ENCODE data around the gene OPRD1.

OPRD1 gene

DNA sequence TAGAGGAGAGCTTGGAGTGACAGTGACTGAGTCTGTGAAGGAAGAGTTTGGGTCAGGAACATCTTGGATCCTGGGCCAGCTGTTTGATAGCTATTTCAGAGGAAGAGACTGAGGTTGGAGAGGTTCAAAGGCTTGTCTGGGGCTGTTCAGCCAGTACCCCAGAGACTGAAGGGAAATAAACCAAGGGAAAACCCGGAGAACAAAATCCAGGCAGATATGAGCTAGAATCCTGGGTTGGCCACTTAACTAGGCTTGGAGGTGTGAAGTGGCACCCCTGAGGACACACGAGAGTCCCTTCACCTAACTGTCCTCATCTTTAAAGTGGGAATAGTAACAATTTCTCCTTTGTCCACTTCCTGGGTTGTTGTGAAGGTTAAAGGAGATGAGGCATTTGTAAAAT lies 79.3 kb downstream of the OPRD1 start:
- H3K27me3 ChIP-seq (replicated peaks in 2 of 5; ENCODE audit: control insufficient read depth in 4 of 5, insufficient read depth in 5 of 5, low read length in 4 of 5) = no peaks in the 10 kb centered on the region
- H3K4me1 ChIP-seq (ENCODE audit: control extremely low read depth in 1 of 4, control insufficient read depth in 4 of 4, insufficient read depth in 4 of 4, low read length in 3 of 4) = peaks cover 2 to 27% (median 16%) of the 10 kb centered on the region in 4 experiments
- H3K36me3 ChIP-seq (ENCODE audit: control insufficient read depth in 4 of 4, insufficient read depth in 4 of 4, low read length in 3 of 4) = peaks cover 0 to 34% (median 10%) of the 10 kb centered on the region in 4 experiments
- CTCF ChIA-PET = interaction anchor here (1.0 to 1.9 kb wide), 4 partner anchors 18 to 311 kb away, joined by 4 to 14 read pairs (median 4); no protein-coding TSS in a partner anchor
- POLR2A ChIA-PET = no interaction called here
- no peaks in the 10 kb centered on the region for H3K9me3 ChIP-seq (ENCODE audit: control extremely low read depth in 1 of 5, control insufficient read depth in 4 of 5, insufficient read depth in 2 of 5, low read depth in 1 of 5, low read length in 4 of 5)
- H3K27ac ChIP-seq (ENCODE audit: insufficient read depth in 1 of 2, low read depth in 1 of 2, low read length in 2 of 2, poor library complexity in 1 of 2, severe bottlenecking in 2 of 2) = no peak overlapping the region
- 93% methylated on average over 2 of the region's 2 CpGs for WGBS (ENCODE audit: insufficient coverage)
- DNase-seq = no peak
- no peak overlapping the region for H3K4me3 ChIP-seq (ENCODE audit: control insufficient read depth in 1 of 7, extremely low read depth in 1 of 7, insufficient read depth in 4 of 7, low read depth in 2 of 7, low read length in 6 of 7)

DNA sequence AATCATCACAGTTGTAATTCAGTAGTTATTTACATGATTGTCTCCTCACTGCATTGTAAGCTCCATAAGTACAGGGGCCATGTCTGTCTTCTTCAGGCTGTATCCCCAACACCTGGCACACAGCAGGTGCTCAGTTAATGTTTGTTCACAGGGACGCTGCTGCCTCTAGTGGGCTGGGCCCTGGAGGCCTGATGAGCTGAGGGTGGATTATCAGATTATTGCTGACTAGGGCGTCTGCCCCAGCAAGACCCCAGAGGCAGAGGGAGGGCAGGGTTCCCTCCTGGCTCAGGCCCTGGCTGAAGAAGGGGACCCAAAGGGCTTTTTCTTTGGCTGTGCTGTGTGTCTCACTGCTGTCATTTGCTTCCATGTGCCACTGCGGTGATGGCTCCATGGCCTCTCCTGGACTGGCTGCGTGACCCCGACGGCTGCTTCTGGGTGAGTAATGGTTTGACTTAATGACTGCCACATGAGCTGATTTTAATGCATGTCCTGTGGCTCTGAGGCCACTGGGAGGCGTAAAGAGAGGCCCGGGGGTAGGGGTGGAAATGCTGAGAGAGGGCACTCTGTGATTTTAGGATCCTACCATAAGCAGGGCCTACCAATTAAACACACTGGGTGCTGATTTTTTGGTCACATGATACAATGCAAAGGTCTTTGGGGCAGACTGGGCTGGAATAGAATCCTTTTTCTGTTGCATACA lies 81.6 kb downstream of the OPRD1 start:
- no peaks in the 10 kb centered on the region for H3K9me3 ChIP-seq (ENCODE audit: control extremely low read depth in 1 of 5, control insufficient read depth in 4 of 5, insufficient read depth in 2 of 5, low read depth in 1 of 5, low read length in 4 of 5)
- ChIA-PET POLR2A (interaction anchor here (0.5 to 2.5 kb wide), 2 partner anchors 8 to 9 kb away, joined by 3 to 6 read pairs; no protein-coding TSS in a partner anchor), CTCF (interaction anchor here (0.6 to 2.0 kb wide), 8 partner anchors 9 to 196 kb away, joined by 3 to 7 read pairs (median 3); no protein-coding TSS in a partner anchor)
- 89% methylated on average over 4 of the region's 8 CpGs for WGBS (ENCODE audit: insufficient coverage)
- no peaks in the 10 kb centered on the region for H3K27me3 ChIP-seq (replicated peaks in 2 of 5; ENCODE audit: control insufficient read depth in 4 of 5, insufficient read depth in 5 of 5, low read length in 4 of 5)
- H3K4me1 ChIP-seq (ENCODE audit: control extremely low read depth in 1 of 4, control insufficient read depth in 4 of 4, insufficient read depth in 4 of 4, low read length in 3 of 4) = peaks cover 2 to 16% (median 10%) of the 10 kb centered on the region in 4 experiments
- peak in 2 of 3 donors; percentile 49 to 50 for DNase-seq
- no peak overlapping the region for H3K4me3 ChIP-seq (ENCODE audit: control insufficient read depth in 1 of 7, extremely low read depth in 1 of 7, insufficient read depth in 4 of 7, low read depth in 2 of 7, low read length in 6 of 7)
- no peak overlapping the region for H3K27ac ChIP-seq (ENCODE audit: insufficient read depth in 1 of 2, low read depth in 1 of 2, low read length in 2 of 2, poor library complexity in 1 of 2, severe bottlenecking in 2 of 2)
- peaks cover 0 to 34% (median 10%) of the 10 kb centered on the region in 4 experiments for H3K36me3 ChIP-seq (ENCODE audit: control insufficient read depth in 4 of 4, insufficient read depth in 4 of 4, low read length in 3 of 4)

DNA sequence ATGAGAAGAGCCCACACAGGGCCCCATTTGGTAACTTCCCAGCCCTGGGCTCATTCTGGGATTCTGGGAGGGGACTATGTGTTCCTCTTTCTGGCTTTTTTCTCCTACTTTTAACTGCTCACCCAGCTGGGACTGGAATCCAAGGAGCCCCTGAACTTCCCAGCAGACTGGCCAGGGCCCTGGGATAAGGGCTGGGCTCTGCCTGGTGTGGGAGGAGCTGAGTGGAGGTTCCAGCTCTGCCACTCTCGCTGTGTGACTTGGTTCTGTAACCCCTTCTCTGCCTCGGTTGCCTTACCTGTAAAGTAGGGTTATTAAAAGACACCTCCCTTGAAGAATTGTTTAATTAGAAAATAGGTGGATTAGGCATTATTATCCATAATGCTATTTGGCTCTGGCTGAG lies 82.8 kb downstream of the OPRD1 start:
- Histone ChIP-seq H3K4me3 (ENCODE audit: control insufficient read depth in 1 of 7, extremely low read depth in 1 of 7, insufficient read depth in 4 of 7, low read depth in 2 of 7, low read length in 6 of 7) (no peak overlapping the region), H3K27me3 (replicated peaks in 2 of 5; ENCODE audit: control insufficient read depth in 4 of 5, insufficient read depth in 5 of 5, low read length in 4 of 5) (no peaks in the 10 kb centered on the region), H3K9me3 (ENCODE audit: control extremely low read depth in 1 of 5, control insufficient read depth in 4 of 5, insufficient read depth in 2 of 5, low read depth in 1 of 5, low read length in 4 of 5) (no peaks in the 10 kb centered on the region), H3K36me3 (ENCODE audit: control insufficient read depth in 4 of 4, insufficient read depth in 4 of 4, low read length in 3 of 4) (peaks cover 0 to 26% (median 10%) of the 10 kb centered on the region in 4 experiments), H3K27ac (ENCODE audit: insufficient read depth in 1 of 2, low read depth in 1 of 2, low read length in 2 of 2, poor library complexity in 1 of 2, severe bottlenecking in 2 of 2) (no peak overlapping the region), H3K4me1 (ENCODE audit: control extremely low read depth in 1 of 4, control insufficient read depth in 4 of 4, insufficient read depth in 4 of 4, low read length in 3 of 4) (peaks cover 5 to 23% (median 20%) of the 10 kb centered on the region in 4 experiments)
- DNase-seq = no peak
- ChIA-PET CTCF (interaction anchor here (1.0 to 2.1 kb wide), 5 partner anchors 8 to 195 kb away, joined by 3 to 7 read pairs (median 3); no protein-coding TSS in a partner anchor), POLR2A (interaction anchor here (2.5 kb wide), 1 partner anchor 11 kb away, joined by 6 read pairs; no protein-coding TSS in a partner anchor)
- 86% methylated on average over 1 of the region's 2 CpGs for WGBS (ENCODE audit: insufficient coverage)

DNA sequence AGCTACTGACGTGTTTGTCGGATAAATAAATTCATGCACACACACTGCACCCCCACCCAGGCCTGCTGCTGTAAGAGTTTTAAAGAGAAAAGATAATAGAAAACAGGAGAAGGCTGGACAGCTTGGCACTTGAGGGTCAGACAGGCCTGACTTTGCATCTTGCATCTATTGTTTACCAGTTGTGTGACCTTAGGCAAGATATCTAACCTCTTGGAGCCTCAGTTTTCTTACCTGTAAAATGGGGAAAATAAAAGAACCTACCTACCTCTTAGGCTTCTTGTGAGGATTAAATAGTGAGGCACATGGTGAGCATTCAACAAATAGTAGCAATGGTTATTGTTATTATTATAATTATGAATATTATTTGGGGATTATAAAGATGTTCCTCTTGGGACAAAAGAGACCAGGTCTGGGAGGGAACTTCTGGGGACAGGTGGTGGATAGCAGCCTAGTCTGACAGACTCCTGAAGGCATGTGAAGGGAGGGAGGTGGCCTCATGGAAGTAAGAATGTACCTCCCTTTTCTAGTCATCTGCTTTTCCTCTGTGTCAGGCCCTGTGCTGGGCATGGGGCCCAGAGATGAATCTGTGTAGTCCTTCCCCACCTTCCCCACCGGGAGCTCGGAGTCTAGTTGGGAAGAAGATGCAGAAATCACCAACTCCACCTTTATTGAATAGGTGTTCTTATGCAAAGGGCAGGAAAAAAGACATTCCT lies 84.1 kb downstream of the OPRD1 start:
- Histone ChIP-seq H3K9me3 (ENCODE audit: control extremely low read depth in 1 of 5, control insufficient read depth in 4 of 5, insufficient read depth in 2 of 5, low read depth in 1 of 5, low read length in 4 of 5) (no peaks in the 10 kb centered on the region), H3K27me3 (replicated peaks in 2 of 5; ENCODE audit: control insufficient read depth in 4 of 5, insufficient read depth in 5 of 5, low read length in 4 of 5) (no peaks in the 10 kb centered on the region), H3K27ac (ENCODE audit: insufficient read depth in 1 of 2, low read depth in 1 of 2, low read length in 2 of 2, poor library complexity in 1 of 2, severe bottlenecking in 2 of 2) (no peak overlapping the region), H3K4me1 (ENCODE audit: control extremely low read depth in 1 of 4, control insufficient read depth in 4 of 4, insufficient read depth in 4 of 4, low read length in 3 of 4) (peaks cover 5 to 24% (median 20%) of the 10 kb centered on the region in 4 experiments), H3K4me3 (ENCODE audit: control insufficient read depth in 1 of 7, extremely low read depth in 1 of 7, insufficient read depth in 4 of 7, low read depth in 2 of 7, low read length in 6 of 7) (no peak overlapping the region), H3K36me3 (ENCODE audit: control insufficient read depth in 4 of 4, insufficient read depth in 4 of 4, low read length in 3 of 4) (peaks cover 0 to 18% (median 9%) of the 10 kb centered on the region in 4 experiments)
- CTCF ChIA-PET = interaction anchor here (1.9 to 2.1 kb wide), 2 partner anchors 138 kb away, joined by 5 to 7 read pairs; no protein-coding TSS in a partner anchor
- DNase-seq = no peak
- WGBS (ENCODE audit: insufficient coverage) = no CpG with 5 or more reads among the region's 4 CpGs
- POLR2A ChIA-PET = interaction anchor here (0.6 kb wide), 1 partner anchor 66 kb away, joined by 6 read pairs; no protein-coding TSS in a partner anchor

DNA sequence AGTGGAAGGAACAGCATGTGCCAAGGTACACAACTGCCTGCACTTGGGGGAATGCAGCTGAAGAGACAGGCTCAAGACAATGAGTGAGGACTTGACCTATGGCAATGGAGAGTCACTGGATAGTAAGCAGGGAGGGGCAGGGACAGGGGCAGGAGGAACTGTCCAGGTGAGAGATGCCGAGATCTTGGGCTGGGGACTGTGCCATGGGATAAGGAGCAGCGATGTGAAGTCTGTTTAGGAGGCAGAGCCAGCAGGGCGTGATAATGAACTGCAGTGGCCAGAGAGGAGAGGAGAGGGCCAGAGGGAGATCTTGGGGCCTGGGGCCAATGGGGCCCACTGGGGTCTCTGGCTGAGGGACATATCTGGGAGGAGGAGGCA lies 84.6 kb downstream of the OPRD1 start:
- ChIA-PET POLR2A (interaction anchor here (0.6 kb wide), 1 partner anchor 65 kb away, joined by 6 read pairs; no protein-coding TSS in a partner anchor), CTCF (interaction anchor here (1.9 kb wide), 1 partner anchor 137 kb away, joined by 5 read pairs; no protein-coding TSS in a partner anchor)
- Histone ChIP-seq H3K27ac (ENCODE audit: insufficient read depth in 1 of 2, low read depth in 1 of 2, low read length in 2 of 2, poor library complexity in 1 of 2, severe bottlenecking in 2 of 2) (no peak overlapping the region), H3K4me3 (ENCODE audit: control insufficient read depth in 1 of 7, extremely low read depth in 1 of 7, insufficient read depth in 4 of 7, low read depth in 2 of 7, low read length in 6 of 7) (no peak overlapping the region), H3K36me3 (ENCODE audit: control insufficient read depth in 4 of 4, insufficient read depth in 4 of 4, low read length in 3 of 4) (peaks cover 0 to 13% (median 9%) of the 10 kb centered on the region in 4 experiments), H3K9me3 (ENCODE audit: control extremely low read depth in 1 of 5, control insufficient read depth in 4 of 5, insufficient read depth in 2 of 5, low read depth in 1 of 5, low read length in 4 of 5) (no peaks in the 10 kb centered on the region), H3K4me1 (ENCODE audit: control extremely low read depth in 1 of 4, control insufficient read depth in 4 of 4, insufficient read depth in 4 of 4, low read length in 3 of 4) (peaks cover 5 to 24% (median 20%) of the 10 kb centered on the region in 4 experiments), H3K27me3 (replicated peaks in 2 of 5; ENCODE audit: control insufficient read depth in 4 of 5, insufficient read depth in 5 of 5, low read length in 4 of 5) (no peaks in the 10 kb centered on the region)
- no peak for DNase-seq
- 75% methylated on average over 3 of the region's 3 CpGs for WGBS (ENCODE audit: insufficient coverage)

DNA sequence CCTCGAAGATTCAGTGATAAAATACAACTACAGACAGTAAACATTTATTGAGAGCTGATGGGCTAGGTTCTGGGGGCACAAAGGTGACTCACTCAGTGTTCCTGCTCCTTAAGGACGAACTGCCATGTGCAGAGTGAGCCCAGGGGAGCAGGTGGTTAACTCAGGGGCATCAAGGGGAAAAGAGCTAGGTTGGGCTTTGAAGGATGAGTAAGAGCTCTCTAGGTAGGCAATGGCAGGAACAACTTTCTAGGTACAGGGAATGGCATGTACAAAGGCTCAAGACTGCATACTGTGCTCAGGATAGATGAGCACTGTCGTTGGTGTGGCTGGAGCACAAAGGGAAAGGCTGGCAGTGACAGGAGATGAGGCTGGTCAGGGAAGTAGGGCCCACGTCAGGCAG lies 85.8 kb downstream of the OPRD1 start:
- Histone ChIP-seq H3K9me3 (ENCODE audit: control extremely low read depth in 1 of 5, control insufficient read depth in 4 of 5, insufficient read depth in 2 of 5, low read depth in 1 of 5, low read length in 4 of 5) (no peaks in the 10 kb centered on the region), H3K27me3 (replicated peaks in 2 of 5; ENCODE audit: control insufficient read depth in 4 of 5, insufficient read depth in 5 of 5, low read length in 4 of 5) (no peaks in the 10 kb centered on the region), H3K36me3 (ENCODE audit: control insufficient read depth in 4 of 4, insufficient read depth in 4 of 4, low read length in 3 of 4) (peaks cover 0 to 12% (median 9%) of the 10 kb centered on the region in 4 experiments), H3K4me1 (ENCODE audit: control extremely low read depth in 1 of 4, control insufficient read depth in 4 of 4, insufficient read depth in 4 of 4, low read length in 3 of 4) (peaks cover 5 to 24% (median 20%) of the 10 kb centered on the region in 4 experiments), H3K27ac (ENCODE audit: insufficient read depth in 1 of 2, low read depth in 1 of 2, low read length in 2 of 2, poor library complexity in 1 of 2, severe bottlenecking in 2 of 2) (no peak overlapping the region), H3K4me3 (ENCODE audit: control insufficient read depth in 1 of 7, extremely low read depth in 1 of 7, insufficient read depth in 4 of 7, low read depth in 2 of 7, low read length in 6 of 7) (peak overlapping the region in 1 of 7 experiments; percentile 12)
- 73% methylated on average over 3 of the region's 4 CpGs for WGBS (ENCODE audit: insufficient coverage)
- POLR2A ChIA-PET = interaction anchor here (1.3 kb wide), 1 partner anchor 139 kb away, joined by 3 read pairs; no protein-coding TSS in a partner anchor
- no peak for DNase-seq
- CTCF ChIA-PET = interaction anchor here (0.9 to 3.3 kb wide), 4 partner anchors 13 to 136 kb away, joined by 3 to 9 read pairs (median 4); no protein-coding TSS in a partner anchor
